ENCODE data around the gene GPC5. TPM values are rescaled to one million over a fixed set of nuclear protein-coding genes. Genes with fewer than 3 reads are reported as not detected.

Gene GPC5
- total and polyA plus RNA-seq, 9 of the 15 experiments (the other 6 are each of a cell fraction or from before 2014, with no cell fraction given) = 0.18 to 0.27 TPM; not detected in 7

DNA sequence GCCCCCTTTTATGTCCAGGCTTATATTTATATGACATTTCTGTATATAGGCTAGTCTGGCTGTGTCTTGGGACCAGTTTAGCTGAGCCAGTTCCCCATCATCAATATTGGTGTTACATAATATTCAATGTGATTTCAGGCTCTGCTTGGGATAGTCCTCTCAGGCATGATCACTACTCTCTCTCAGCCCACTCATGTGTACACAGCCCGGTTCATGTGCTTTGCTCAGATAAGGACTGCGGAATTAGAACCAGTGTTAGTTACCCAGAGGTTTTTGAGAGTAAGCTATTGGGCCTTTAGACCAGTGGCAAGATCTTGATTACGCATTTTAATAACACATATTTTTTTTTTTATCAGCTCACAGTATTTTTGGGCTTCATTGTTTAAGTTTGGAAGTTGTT is 219.9 kb downstream of the GPC5 start:
- FAIRE-seq (no peak), ATAC-seq (peak; percentile 63; the same call in 2 of the 3 replicates), DNase-seq (ENCODE audit: extremely low read depth in 1 of 4, low spot score in 3 of 4) (peak in 1 of 4 experiments; percentile 23)
- TF ChIP-seq NBN (IDR thresholded peaks at IDR 0.05; ENCODE audit: low read depth) (no peak), EGR1 (conservative IDR thresholded peaks at IDR 0.05) (peak; percentile 26; the same call in 1 of the 2 replicates)
- ChIA-PET POLR2A (interaction anchor here (0.6 kb wide), 2 partner anchors 59 to 543 kb away, joined by 3 to 4 read pairs; no protein-coding TSS in a partner anchor), CTCF (ENCODE audit: low intra/inter-chr PET ratio) (no interaction called here)
- no peaks in the 10 kb centered on the region; the same call in 1 of the 2 replicates for H3K9me3 ChIP-seq (replicated peaks; ENCODE audit: control insufficient read depth, insufficient read depth, low read depth, low read length)
- intact Hi-C loops (cut with micrococcal nuclease) = no loop called here
- H3K79me2 ChIP-seq (ENCODE audit: control insufficient read depth, insufficient read depth, low read length) = no peaks in the 10 kb centered on the region
- H3K9me1 ChIP-seq (ENCODE audit: control insufficient read depth, insufficient read depth, low read length) = no peaks in the 10 kb centered on the region
- H3K27ac ChIP-seq (ENCODE audit: extremely low read depth, low read depth, low read length) = no peak overlapping the region
- H3K9ac ChIP-seq (ENCODE audit: insufficient read depth in 1 of 2, low read depth in 2 of 2, low read length in 2 of 2) = no peak overlapping the region
- H2AFZ ChIP-seq (ENCODE audit: low read depth, low read length) = no peak overlapping the region
- WGBS (ENCODE audit: insufficient coverage, low coverage, missing lambda C conversion rate) = 2% methylated on average over 3 of the region's 3 CpGs
- no peaks in the 10 kb centered on the region for H3K27me3 ChIP-seq (ENCODE audit: control insufficient read depth in 2 of 2, insufficient read depth in 2 of 2, low read length in 2 of 2)
- H3K36me3 ChIP-seq (ENCODE audit: control insufficient read depth, insufficient read depth, low read length) = no peaks in the 10 kb centered on the region
- H4K20me1 ChIP-seq (replicated peaks; ENCODE audit: control insufficient read depth, insufficient read depth, low read length) = no peaks in the 10 kb centered on the region
- H3K4me3 ChIP-seq = no peak overlapping the region
- H3K4me2 ChIP-seq (ENCODE audit: insufficient read depth, low read length) = no peak overlapping the region
- no peaks in the 10 kb centered on the region for H3K4me1 ChIP-seq (replicated peaks in 1 of 2; ENCODE audit: control insufficient read depth in 2 of 2, insufficient read depth in 2 of 2, low read length in 2 of 2)
- no TSS peak for BruUV-seq (replicated peaks)
- in situ Hi-C loops (cut with MboI) = no loop called here

GRCh38 chr13:91620670-91621141 is 222.3 kb downstream of the GPC5 start:
- no peaks in the 10 kb centered on the region for H3K79me2 ChIP-seq (ENCODE audit: control insufficient read depth, insufficient read depth, low read length)
- TF ChIP-seq NFE2 (IDR thresholded peaks at IDR 0.05; ENCODE audit: low read depth) (no peak), NFXL1 (CRISPR knock-in tag; IDR thresholded peaks at IDR 0.05) (no peak), ZNF140 (CRISPR knock-in tag; IDR thresholded peaks at IDR 0.05) (no peak), NELFE (IDR thresholded peaks at IDR 0.05; ENCODE audit: insufficient read depth, insufficient read length) (peak; percentile 26), NBN (IDR thresholded peaks at IDR 0.05; ENCODE audit: low read depth) (no peak)
- H3K4me2 ChIP-seq (ENCODE audit: insufficient read depth, low read length) = no peak overlapping the region
- no peak overlapping the region for H2AFZ ChIP-seq (ENCODE audit: low read depth, low read length)
- CTCF ChIA-PET (ENCODE audit: low intra/inter-chr PET ratio) = no interaction called here
- H3K9me1 ChIP-seq (ENCODE audit: control insufficient read depth, insufficient read depth, low read length) = no peaks in the 10 kb centered on the region
- no peak for ATAC-seq
- 0% methylated on average over 2 of the region's 2 CpGs for WGBS (ENCODE audit: insufficient coverage, low coverage, missing lambda C conversion rate)
- BruUV-seq (replicated peaks) = no TSS peak
- H3K4me1 ChIP-seq (replicated peaks in 1 of 2; ENCODE audit: control insufficient read depth in 2 of 2, insufficient read depth in 2 of 2, low read length in 2 of 2) = no peaks in the 10 kb centered on the region
- H3K27me3 ChIP-seq (ENCODE audit: control insufficient read depth in 2 of 2, insufficient read depth in 2 of 2, low read length in 2 of 2) = no peaks in the 10 kb centered on the region
- POLR2A ChIA-PET = no interaction called here
- no peaks in the 10 kb centered on the region for H4K20me1 ChIP-seq (replicated peaks; ENCODE audit: control insufficient read depth, insufficient read depth, low read length)
- DNase-seq (ENCODE audit: extremely low read depth in 1 of 4, low spot score in 3 of 4) = no peak
- H3K9ac ChIP-seq (ENCODE audit: insufficient read depth in 1 of 2, low read depth in 2 of 2, low read length in 2 of 2) = no peak overlapping the region
- H3K4me3 ChIP-seq = no peak overlapping the region
- no peaks in the 10 kb centered on the region; the same call in 1 of the 2 replicates for H3K9me3 ChIP-seq (replicated peaks; ENCODE audit: control insufficient read depth, insufficient read depth, low read depth, low read length)
- H3K36me3 ChIP-seq (ENCODE audit: control insufficient read depth, insufficient read depth, low read length) = no peaks in the 10 kb centered on the region
- in situ Hi-C loops (cut with MboI) (no loop called here), intact Hi-C loops (cut with micrococcal nuclease) (no loop called here)
- no peak for FAIRE-seq
- no peak overlapping the region for H3K27ac ChIP-seq (ENCODE audit: extremely low read depth, low read depth, low read length)
